ENCODE measurements around the gene DPP8. TPM values are rescaled to one million over a fixed set of nuclear protein-coding genes. Genes with fewer than 3 reads are reported as not detected.
A peak's percentile ranks its signal among the peaks of the same experiment; 100 is the strongest.
"Not testable (repeated sequence)": the region's sequence is repeated elsewhere in the genome, so short reads cannot be mapped to it uniquely, and the experiment has no call there.

DPP8 gene
- 18.7 TPM for polyA plus RNA-seq (2012; ENCODE audit: insufficient read depth, insufficient read length)

GRCh38 chr15:65516997-65517865 lies at the start of gene DPP8:
TSS of gene DPP8 (minus strand) at chr15:65517689. CDS start at chr15:65512553, 5,136 bp downstream.
- peak; percentile 93 for DNase-seq (ENCODE audit: low read depth, low spot score)
- peak within 1 kb of the TSS; percentile 99 for H3K4me3 ChIP-seq (ENCODE audit: low read length)

- DNase-seq (ENCODE audit: low read depth, low spot score) = no peak
- H3K4me3 ChIP-seq (ENCODE audit: low read length) = no peak overlapping the region
Observed at GRCh38 chr15:65561934-65562333, 44.4 kb upstream of the DPP8 start.

- DNase-seq (ENCODE audit: low read depth, low spot score) = no peak
- no peak overlapping the region for H3K4me3 ChIP-seq (ENCODE audit: low read length)
Observed at GRCh38 chr15:65559941-65560340, 42.5 kb upstream of the DPP8 start.

GRCh38 chr15:65558997-65559760 lies 41.7 kb upstream of the DPP8 start:
- no peak overlapping the region for H3K4me3 ChIP-seq (ENCODE audit: low read length)
- no peak for DNase-seq (ENCODE audit: low read depth, low spot score)

- DNase-seq (ENCODE audit: low read depth, low spot score) = no peak
Observed at GRCh38 chr15:65558336-65558735, 40.8 kb upstream of the DPP8 start.

GRCh38 chr15:65556622-65557021 lies 39.1 kb upstream of the DPP8 start:
- H3K4me3 ChIP-seq (ENCODE audit: low read length) = no peak overlapping the region
- no peak for DNase-seq (ENCODE audit: low read depth, low spot score)

More at GRCh38 chr15:65558336-65558735, 40.8 kb upstream of the DPP8 start:
- no peak overlapping the region for H3K4me3 ChIP-seq (ENCODE audit: low read length)

- DNase-seq (ENCODE audit: low read depth, low spot score) = no peak
- no peak overlapping the region for H3K4me3 ChIP-seq (ENCODE audit: low read length)
Observed at GRCh38 chr15:65553691-65554090, 36.2 kb upstream of the DPP8 start.

- not testable (repeated sequence) for H3K4me3 ChIP-seq (ENCODE audit: low read length); DNase-seq (ENCODE audit: low read depth, low spot score)
Observed at GRCh38 chr15:65552851-65553250, 35.4 kb upstream of the DPP8 start.

- no peak for DNase-seq (ENCODE audit: low read depth, low spot score)
- no peak overlapping the region for H3K4me3 ChIP-seq (ENCODE audit: low read length)
Observed at GRCh38 chr15:65551183-65551582, 33.7 kb upstream of the DPP8 start.

GRCh38 chr15:65550681-65551098 lies 33.2 kb upstream of the DPP8 start:
- H3K4me3 ChIP-seq (ENCODE audit: low read length) = no peak overlapping the region
- DNase-seq (ENCODE audit: low read depth, low spot score) = no peak

- DNase-seq (ENCODE audit: low read depth, low spot score); H3K4me3 ChIP-seq (ENCODE audit: low read length): not testable (repeated sequence)
Observed at GRCh38 chr15:65549288-65549687, 31.8 kb upstream of the DPP8 start.

- DNase-seq (ENCODE audit: low read depth, low spot score) = no peak
- no peak overlapping the region for H3K4me3 ChIP-seq (ENCODE audit: low read length)
Observed at GRCh38 chr15:65547841-65548240, 30.4 kb upstream of the DPP8 start.

- H3K4me3 ChIP-seq (ENCODE audit: low read length) = no peak overlapping the region
- DNase-seq (ENCODE audit: low read depth, low spot score) = no peak
Observed at GRCh38 chr15:65541231-65541820, 23.8 kb upstream of the DPP8 start.

- no peak for DNase-seq (ENCODE audit: low read depth, low spot score)
- no peak overlapping the region for H3K4me3 ChIP-seq (ENCODE audit: low read length)
Observed at GRCh38 chr15:65540314-65540713, 22.8 kb upstream of the DPP8 start.

GRCh38 chr15:65535192-65535591 lies 17.7 kb upstream of the DPP8 start:
- no peak for DNase-seq (ENCODE audit: low read depth, low spot score)
- no peak overlapping the region for H3K4me3 ChIP-seq (ENCODE audit: low read length)

GRCh38 chr15:65533057-65533756 lies 15.7 kb upstream of the DPP8 start:
- DNase-seq (ENCODE audit: low read depth, low spot score) = no peak
- H3K4me3 ChIP-seq (ENCODE audit: low read length) = no peak overlapping the region

GRCh38 chr15:65532738-65533051 lies 15.2 kb upstream of the DPP8 start:
- no peak overlapping the region for H3K4me3 ChIP-seq (ENCODE audit: low read length)
- no peak for DNase-seq (ENCODE audit: low read depth, low spot score)

GRCh38 chr15:65530318-65531111 lies 13.0 kb upstream of the DPP8 start, which contains the start of gene HACD3:
TSS of gene HACD3 (plus strand) at chr15:65530463. CDS start at chr15:65530632, 169 bp downstream.
- peak within 1 kb of the TSS; percentile 68 for H3K4me3 ChIP-seq (ENCODE audit: low read length)

More at GRCh38 chr15:65530318-65531111, 13.0 kb upstream of the DPP8 start, which contains the start of gene HACD3:
- peak; percentile 74 for DNase-seq (ENCODE audit: low read depth, low spot score)
